22Rv1 (cell line): ENCODE data around the gene CSF2RB.

Source experiments
- H3K27ac ChIP-seq: fragments of 450-650 bp; 2 replicates; pipeline ENCODE4 v1.5.1; 2017
- ZFX ChIP-seq: fragments of 450-650 bp; IDR thresholded peaks from 2 replicates; pipeline ENCODE4 v1.6.1; 2017; ENCODE audit warnings: antibody characterized with exemption, borderline replicate concordance
- TF ChIP-seq, protein P1 (sequence below): fragments of 450-650 bp; IDR thresholded peaks from 2 replicates; pipeline ENCODE4 v1.5.1; 2017; ENCODE audit warnings: mild to moderate bottlenecking

Gene CSF2RB

DNA sequence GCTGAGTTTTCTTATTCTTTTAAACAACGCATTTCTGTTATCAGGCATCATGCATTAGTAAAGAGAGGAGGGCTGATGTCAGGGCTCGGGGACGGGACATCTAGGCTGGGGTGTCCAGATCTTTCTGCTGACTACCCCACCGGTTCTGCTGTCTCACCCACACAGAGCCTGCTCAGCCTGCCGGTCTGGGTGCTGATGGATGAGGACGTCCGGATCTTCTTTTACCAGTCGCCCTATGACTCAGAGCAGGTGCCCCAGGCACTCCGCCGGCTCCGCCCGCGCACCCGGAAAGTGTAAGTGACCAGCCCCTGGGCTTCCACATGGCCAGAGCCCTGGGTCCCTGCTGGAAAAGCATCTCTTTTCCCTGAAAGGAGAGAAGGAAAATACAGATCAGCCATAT, 43.2 kb upstream of the CSF2RB start:
- no peak overlapping the region for H3K27ac ChIP-seq
- TF ChIP-seq, protein P1, sequence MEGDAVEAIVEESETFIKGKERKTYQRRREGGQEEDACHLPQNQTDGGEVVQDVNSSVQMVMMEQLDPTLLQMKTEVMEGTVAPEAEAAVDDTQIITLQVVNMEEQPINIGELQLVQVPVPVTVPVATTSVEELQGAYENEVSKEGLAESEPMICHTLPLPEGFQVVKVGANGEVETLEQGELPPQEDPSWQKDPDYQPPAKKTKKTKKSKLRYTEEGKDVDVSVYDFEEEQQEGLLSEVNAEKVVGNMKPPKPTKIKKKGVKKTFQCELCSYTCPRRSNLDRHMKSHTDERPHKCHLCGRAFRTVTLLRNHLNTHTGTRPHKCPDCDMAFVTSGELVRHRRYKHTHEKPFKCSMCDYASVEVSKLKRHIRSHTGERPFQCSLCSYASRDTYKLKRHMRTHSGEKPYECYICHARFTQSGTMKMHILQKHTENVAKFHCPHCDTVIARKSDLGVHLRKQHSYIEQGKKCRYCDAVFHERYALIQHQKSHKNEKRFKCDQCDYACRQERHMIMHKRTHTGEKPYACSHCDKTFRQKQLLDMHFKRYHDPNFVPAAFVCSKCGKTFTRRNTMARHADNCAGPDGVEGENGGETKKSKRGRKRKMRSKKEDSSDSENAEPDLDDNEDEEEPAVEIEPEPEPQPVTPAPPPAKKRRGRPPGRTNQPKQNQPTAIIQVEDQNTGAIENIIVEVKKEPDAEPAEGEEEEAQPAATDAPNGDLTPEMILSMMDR, result no peak
- TF ChIP-seq ZFX, result no peak

DNA sequence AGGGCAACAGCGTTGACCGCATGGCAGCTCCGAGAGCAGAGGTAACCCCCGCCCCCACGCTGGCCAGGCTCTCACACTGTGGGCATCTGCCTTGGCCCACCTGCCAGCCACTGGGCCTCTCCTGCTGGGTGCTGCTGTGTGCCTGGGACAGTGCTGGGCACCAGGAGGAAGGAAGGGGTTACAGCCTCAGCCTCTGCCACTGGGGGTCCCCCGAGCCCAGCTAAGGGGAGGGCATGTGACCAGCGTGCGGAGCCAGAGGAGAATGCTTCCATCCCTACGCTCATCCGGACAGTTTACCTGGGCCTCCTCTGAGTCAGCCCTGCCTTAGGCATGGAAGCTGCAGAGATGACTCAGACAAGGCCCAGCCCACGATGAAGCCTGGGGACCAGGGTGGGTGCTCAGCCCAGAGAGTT, 41.8 kb upstream of the CSF2RB start:
- TF ChIP-seq, protein P1, result no peak
- no peak for TF ChIP-seq ZFX

DNA sequence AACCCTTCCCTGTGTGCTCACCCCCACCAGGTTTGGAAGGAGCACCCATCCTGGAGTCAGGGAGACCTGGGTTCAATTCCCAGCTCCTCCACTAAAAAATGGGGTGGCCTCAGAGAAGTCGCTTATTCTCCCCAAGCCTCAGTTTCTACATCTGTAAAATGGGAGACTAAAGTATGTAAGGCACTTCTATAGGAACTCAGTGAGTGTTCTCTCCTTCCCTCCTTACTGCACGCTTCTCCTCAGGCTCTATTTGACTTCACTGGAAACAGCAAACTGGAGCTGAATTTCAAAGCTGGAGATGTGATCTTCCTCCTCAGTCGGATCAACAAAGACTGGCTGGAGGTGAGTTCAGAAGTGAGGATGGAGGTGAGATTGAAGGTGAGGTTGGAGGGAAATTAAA, 41.3 kb upstream of the CSF2RB start:
- H3K27ac ChIP-seq, result no peak overlapping the region
- TF ChIP-seq, protein P1, result no peak
- no peak for TF ChIP-seq ZFX

More for the DNA sequence above, 41.8 kb upstream of the CSF2RB start:
- no peak overlapping the region for H3K27ac ChIP-seq

DNA sequence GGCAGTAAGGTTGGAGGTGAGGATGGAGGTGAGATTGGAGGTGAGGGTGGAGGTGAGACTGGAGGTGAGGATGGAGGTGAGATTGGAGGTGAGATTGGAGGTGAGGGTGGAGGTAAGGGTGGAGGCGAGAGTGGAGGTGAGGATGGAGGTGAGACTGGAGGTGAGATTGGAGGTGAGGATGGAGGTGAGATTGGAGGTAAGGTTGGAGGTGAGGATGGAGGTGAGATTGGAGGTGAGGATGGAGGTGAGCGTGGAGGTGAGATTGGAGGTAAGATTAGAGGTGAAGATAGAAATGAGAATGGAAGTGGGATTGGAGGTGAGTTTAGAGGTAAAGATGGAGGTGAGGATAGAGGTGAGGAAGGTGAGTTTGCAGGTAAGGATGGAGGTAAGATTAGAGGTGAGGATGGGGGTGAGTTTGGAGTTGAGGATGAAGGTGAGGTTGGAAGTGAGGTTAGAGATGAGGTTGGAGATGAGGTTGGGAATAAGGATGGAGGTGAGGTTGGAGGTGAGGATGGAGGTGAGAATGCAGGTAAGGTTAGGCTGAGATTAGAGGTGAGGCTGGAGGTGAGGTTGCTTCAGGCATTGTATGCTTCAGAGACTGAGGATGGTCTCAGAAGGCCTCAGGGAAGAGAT, 40.4 kb upstream of the CSF2RB start:
- TF ChIP-seq ZFX, result no peak
- TF ChIP-seq, protein P1, result no peak
- no peak overlapping the region for H3K27ac ChIP-seq

DNA sequence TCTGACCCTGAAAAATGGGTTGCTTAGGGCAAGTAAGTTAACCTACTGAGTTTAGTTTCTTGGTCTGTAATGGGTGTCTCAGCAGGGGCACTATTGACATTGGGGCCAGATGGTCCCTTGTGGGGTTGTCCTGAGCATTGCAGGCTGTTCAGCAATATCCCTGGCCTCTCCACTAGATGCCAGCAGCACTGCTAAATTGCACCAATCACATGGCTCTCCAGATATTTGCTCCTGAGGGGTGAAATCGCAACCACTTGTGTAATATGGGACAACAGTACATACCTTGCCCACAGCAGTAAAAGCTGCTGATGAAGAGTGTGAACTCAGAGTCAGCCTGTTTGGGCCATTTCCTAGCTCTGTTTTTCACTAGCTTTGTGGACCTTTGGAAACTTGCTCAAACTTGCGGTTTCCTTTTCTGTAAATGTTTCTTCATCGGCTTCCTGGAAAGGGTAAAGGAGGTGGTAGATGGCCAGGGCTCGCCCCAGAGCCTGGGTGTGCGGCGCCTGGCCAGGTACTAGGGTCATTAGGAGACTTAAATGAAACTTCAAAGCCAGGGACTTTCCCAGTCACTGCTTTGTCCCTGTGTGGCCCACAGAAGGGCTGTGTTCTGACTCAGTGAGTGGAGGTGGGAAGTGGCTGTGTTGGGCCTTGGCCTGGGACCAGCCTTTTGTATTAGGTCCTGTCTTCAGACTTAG, 39.7 kb upstream of the CSF2RB start:
- TF ChIP-seq ZFX, result no peak
- TF ChIP-seq, protein P1, result peak; percentile 30
- no peak overlapping the region for H3K27ac ChIP-seq

DNA sequence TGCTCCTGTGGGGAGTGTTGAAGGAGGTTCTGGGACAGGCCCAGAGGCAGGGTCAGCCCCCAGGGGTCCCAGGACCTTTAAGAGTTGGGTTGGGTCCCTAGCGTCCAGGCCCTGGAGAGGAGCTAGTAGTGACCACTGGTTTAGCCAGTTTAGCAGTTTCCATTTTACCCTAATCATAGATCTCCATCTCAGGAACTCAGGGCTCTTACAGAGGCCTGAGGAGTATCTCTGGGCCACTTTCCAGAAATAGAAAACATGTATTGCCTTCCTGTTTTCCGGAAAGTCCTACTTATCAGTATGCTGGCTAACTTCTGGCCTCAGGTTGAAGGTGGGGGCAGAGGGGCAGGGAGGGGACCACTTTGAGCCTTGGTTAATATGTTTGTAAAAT, 39.1 kb upstream of the CSF2RB start:
- H3K27ac ChIP-seq, result no peak overlapping the region

DNA sequence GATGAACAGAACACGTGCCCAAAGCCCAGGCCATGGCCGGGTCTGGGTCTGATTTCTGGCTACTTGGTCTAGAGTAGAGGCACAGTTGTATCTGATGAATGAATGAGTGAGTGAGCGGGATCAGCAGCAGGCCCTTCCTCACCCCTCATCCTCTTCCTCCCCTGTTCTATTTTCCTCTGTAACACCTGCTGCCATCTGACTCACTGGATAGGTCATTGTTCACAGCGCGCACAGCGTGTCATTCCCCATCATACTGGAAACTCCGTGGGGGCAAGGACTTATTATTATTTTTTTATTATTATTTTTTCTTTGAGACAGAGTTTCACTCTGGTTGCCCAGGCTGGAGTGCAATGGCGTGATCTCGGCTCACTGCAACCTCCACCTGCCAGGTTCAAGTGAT, 38.7 kb upstream of the CSF2RB start:
- no peak overlapping the region for H3K27ac ChIP-seq
- TF ChIP-seq, protein P1, result no peak
- no peak for TF ChIP-seq ZFX

More for the DNA sequence above, 39.1 kb upstream of the CSF2RB start:
- TF ChIP-seq, protein P1, result no peak
- TF ChIP-seq ZFX, result no peak
